ENCODE measurements around the gene CANT1. TPM values are rescaled to one million over a fixed set of nuclear protein-coding genes. Genes with fewer than 3 reads are reported as not detected.

CANT1 gene
- total and polyA plus RNA-seq, 9 of the 15 experiments (the other 6 are each of a cell fraction or from before 2014, with no cell fraction given), result 2.7 to 66.4 (median 22.5) TPM

DNA sequence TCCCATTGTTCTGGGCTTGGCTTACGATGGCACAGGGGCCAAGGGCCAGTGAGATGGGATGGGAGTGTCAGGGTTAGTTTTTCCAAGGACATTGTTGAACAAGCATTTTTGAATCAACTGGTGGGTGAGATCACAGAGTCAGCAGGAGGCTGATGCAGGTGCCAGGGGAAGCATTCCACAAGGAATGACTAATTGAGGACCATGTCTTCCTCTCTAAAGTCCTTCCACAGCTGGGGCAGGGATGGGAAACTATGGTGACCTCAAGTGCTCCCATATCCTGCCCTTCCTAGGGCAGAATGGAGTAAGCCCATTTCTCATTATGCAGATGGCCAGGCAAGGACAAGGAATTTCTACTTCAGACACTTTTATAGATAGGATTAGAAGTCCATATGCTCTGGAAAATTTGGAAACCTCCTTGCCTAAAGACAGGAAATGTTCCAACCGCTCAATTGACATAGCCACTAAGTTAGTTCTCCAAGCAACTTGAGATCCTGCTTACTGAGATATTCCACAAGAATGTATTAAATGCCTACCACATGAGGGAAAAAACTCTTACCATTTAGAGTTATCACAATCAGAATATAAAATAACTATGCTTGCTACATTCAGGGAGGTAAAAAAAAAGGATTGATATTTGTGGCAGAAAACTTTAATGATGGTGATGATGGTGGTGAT is 43.8 kb upstream of the CANT1 start:
- Histone ChIP-seq H3K9ac (ENCODE audit: insufficient read depth in 1 of 2, low read depth in 2 of 2, low read length in 2 of 2) (no peak overlapping the region), H3K4me2 (ENCODE audit: insufficient read depth, low read length) (no peak overlapping the region), H4K20me1 (replicated peaks; ENCODE audit: control insufficient read depth, insufficient read depth, low read length) (no peaks in the 10 kb centered on the region), H3K9me1 (ENCODE audit: control insufficient read depth, insufficient read depth, low read length) (no peaks in the 10 kb centered on the region), H2AFZ (ENCODE audit: low read depth, low read length) (no peak overlapping the region), H3K36me3 (ENCODE audit: control insufficient read depth, insufficient read depth, low read length) (no peaks in the 10 kb centered on the region), H3K27me3 (ENCODE audit: control insufficient read depth in 2 of 2, insufficient read depth in 2 of 2, low read length in 2 of 2) (peaks cover 9 to 27% of the 10 kb centered on the region in 2 experiments; a peak in 4 of 5 replicates), H3K79me2 (ENCODE audit: control insufficient read depth, insufficient read depth, low read length) (no peaks in the 10 kb centered on the region), H3K4me3 (no peak overlapping the region), H3K4me1 (replicated peaks in 1 of 2; ENCODE audit: control insufficient read depth in 2 of 2, insufficient read depth in 2 of 2, low read length in 2 of 2) (peaks cover under 1 to 4% of the 10 kb centered on the region in 2 experiments; a peak in 3 of 5 replicates), H3K27ac (ENCODE audit: extremely low read depth, low read depth, low read length) (no peak overlapping the region), H3K9me3 (replicated peaks; ENCODE audit: control insufficient read depth, insufficient read depth, low read depth, low read length) (no peaks in the 10 kb centered on the region)
- DNase-seq (ENCODE audit: extremely low read depth in 1 of 4, low spot score in 3 of 4) (no peak), FAIRE-seq (no peak), ATAC-seq (no peak)
- in situ Hi-C loops (cut with MboI), result loop anchor here (25.0 kb wide), 1 partner anchor 334 kb away; no protein-coding TSS in a partner anchor
- CTCF ChIA-PET (ENCODE audit: low intra/inter-chr PET ratio), result no interaction called here
- POLR2A ChIA-PET, result no interaction called here
- intact Hi-C loops (cut with micrococcal nuclease), result no loop called here
- WGBS (ENCODE audit: insufficient coverage, low coverage, missing lambda C conversion rate), result 0% methylated on average over 2 of the region's 2 CpGs
- no TSS peak for BruUV-seq (replicated peaks)
- TF ChIP-seq ATF1 (CRISPR knock-in tag; IDR thresholded peaks at IDR 0.05) (no peak), ATF1 (tag; IDR thresholded peaks at IDR 0.05) (no peak), DACH1 (IDR thresholded peaks at IDR 0.05; ENCODE audit: partially characterized antibody) (no peak), RFX5 (IDR thresholded peaks at IDR 0.05; ENCODE audit: low read depth, low read length) (no peak), THRAP3 (IDR thresholded peaks at IDR 0.05; ENCODE audit: borderline replicate concordance) (no peak), BRD9 (IDR thresholded peaks at IDR 0.05; ENCODE audit: low read depth, partially characterized antibody) (no peak), PHB2 (IDR thresholded peaks at IDR 0.05; ENCODE audit: low read depth) (no peak)
- TF ChIP-seq, protein P1, sequence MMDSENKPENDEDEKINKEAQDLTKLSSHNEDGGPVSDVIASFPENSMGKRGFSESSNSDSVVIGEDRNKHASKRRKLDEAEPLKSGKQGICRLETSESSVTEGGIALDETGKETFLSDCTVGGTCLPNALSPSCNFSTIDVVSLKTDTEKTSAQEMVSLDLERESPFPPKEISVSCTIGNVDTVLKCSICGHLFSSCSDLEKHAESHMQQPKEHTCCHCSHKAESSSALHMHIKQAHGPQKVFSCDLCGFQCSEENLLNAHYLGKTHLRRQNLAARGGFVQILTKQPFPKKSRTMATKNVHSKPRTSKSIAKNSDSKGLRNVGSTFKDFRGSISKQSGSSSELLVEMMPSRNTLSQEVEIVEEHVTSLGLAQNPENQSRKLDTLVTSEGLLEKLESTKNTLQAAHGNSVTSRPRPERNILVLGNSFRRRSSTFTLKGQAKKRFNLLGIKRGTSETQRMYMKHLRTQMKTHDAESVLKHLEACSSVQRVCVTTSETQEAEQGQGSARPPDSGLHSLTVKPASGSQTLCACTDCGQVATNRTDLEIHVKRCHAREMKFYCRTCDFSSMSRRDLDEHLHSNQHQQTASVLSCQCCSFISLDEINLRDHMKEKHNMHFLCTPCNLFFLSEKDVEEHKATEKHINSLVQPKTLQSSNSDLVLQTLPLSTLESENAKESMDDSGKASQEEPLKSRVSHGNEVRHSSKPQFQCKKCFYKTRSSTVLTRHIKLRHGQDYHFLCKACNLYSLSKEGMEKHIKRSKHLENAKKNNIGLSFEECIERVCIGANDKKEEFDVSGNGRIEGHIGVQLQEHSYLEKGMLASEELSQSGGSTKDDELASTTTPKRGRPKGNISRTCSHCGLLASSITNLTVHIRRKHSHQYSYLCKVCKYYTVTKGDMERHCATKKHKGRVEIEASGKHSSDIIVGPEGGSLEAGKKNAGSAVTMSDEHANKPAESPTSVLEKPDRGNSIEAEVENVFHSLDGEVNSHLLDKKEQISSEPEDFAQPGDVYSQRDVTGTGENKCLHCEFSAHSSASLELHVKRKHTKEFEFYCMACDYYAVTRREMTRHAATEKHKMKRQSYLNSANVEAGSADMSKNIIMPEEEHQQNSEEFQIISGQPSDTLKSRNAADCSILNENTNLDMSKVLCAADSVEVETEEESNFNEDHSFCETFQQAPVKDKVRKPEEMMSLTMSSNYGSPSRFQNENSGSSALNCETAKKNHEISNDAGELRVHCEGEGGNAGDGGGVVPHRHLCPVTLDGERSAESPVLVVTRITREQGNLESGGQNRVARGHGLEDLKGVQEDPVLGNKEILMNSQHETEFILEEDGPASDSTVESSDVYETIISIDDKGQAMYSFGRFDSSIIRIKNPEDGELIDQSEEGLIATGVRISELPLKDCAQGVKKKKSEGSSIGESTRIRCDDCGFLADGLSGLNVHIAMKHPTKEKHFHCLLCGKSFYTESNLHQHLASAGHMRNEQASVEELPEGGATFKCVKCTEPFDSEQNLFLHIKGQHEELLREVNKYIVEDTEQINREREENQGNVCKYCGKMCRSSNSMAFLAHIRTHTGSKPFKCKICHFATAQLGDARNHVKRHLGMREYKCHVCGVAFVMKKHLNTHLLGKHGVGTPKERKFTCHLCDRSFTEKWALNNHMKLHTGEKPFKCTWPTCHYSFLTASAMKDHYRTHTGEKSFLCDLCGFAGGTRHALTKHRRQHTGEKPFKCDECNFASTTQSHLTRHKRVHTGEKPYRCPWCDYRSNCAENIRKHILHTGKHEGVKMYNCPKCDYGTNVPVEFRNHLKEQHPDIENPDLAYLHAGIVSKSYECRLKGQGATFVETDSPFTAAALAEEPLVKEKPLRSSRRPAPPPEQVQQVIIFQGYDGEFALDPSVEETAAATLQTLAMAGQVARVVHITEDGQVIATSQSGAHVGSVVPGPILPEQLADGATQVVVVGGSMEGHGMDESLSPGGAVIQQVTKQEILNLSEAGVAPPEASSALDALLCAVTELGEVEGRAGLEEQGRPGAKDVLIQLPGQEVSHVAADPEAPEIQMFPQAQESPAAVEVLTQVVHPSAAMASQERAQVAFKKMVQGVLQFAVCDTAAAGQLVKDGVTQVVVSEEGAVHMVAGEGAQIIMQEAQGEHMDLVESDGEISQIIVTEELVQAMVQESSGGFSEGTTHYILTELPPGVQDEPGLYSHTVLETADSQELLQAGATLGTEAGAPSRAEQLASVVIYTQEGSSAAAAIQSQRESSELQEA (IDR thresholded peaks at IDR 0.05; ENCODE audit: low read depth), result no peak
- TF ChIP-seq, protein P2, sequence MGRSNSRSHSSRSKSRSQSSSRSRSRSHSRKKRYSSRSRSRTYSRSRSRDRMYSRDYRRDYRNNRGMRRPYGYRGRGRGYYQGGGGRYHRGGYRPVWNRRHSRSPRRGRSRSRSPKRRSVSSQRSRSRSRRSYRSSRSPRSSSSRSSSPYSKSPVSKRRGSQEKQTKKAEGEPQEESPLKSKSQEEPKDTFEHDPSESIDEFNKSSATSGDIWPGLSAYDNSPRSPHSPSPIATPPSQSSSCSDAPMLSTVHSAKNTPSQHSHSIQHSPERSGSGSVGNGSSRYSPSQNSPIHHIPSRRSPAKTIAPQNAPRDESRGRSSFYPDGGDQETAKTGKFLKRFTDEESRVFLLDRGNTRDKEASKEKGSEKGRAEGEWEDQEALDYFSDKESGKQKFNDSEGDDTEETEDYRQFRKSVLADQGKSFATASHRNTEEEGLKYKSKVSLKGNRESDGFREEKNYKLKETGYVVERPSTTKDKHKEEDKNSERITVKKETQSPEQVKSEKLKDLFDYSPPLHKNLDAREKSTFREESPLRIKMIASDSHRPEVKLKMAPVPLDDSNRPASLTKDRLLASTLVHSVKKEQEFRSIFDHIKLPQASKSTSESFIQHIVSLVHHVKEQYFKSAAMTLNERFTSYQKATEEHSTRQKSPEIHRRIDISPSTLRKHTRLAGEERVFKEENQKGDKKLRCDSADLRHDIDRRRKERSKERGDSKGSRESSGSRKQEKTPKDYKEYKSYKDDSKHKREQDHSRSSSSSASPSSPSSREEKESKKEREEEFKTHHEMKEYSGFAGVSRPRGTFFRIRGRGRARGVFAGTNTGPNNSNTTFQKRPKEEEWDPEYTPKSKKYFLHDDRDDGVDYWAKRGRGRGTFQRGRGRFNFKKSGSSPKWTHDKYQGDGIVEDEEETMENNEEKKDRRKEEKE (IDR thresholded peaks at IDR 0.05; ENCODE audit: borderline replicate concordance in 1 of 2, control insufficient read depth in 1 of 2, low read depth in 2 of 2, low read length in 1 of 2), result no peak
- TF ChIP-seq, protein P3, sequence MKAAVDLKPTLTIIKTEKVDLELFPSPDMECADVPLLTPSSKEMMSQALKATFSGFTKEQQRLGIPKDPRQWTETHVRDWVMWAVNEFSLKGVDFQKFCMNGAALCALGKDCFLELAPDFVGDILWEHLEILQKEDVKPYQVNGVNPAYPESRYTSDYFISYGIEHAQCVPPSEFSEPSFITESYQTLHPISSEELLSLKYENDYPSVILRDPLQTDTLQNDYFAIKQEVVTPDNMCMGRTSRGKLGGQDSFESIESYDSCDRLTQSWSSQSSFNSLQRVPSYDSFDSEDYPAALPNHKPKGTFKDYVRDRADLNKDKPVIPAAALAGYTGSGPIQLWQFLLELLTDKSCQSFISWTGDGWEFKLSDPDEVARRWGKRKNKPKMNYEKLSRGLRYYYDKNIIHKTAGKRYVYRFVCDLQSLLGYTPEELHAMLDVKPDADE (conservative IDR thresholded peaks at IDR 0.05; ENCODE audit: control insufficient read depth, low read depth, low read length), result no peak
